ENCODE measurements around the gene GABBR2. TPM values are rescaled to one million over a fixed set of nuclear protein-coding genes. Genes with fewer than 3 reads are reported as not detected.

Gene GABBR2
- polyA plus RNA-seq, 1 donor (not counting 4 experiments of a cell fraction or from before 2014, with no cell fraction given), result 0.01 TPM

DNA sequence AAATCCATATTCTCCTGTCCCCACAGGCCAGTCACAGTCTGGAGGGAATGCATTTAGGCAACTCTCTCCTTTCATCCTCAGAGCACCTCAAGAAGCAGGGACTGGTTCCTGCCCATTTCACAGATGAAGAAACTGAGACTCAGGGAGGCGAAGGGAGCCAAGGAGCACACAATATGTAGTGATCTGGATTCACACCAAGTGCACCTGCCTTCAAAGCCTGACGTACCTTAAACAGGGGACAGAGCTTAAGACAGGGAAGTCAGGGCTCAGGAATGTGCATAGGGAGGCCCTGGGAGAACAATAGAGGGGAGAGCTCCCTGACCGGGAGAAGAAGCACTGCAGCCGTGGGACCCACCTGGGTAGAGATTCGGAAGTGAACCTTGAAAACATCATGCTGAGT lies 83.0 kb downstream of the GABBR2 start:
- no peak overlapping the region for H3K4me2 ChIP-seq (ENCODE audit: control insufficient read depth, extremely low read depth, insufficient read depth, low read depth, low read length)
- no peaks in the 10 kb centered on the region for H4K20me1 ChIP-seq (ENCODE audit: control insufficient read depth, extremely low read depth, insufficient read depth, low read length)
- dilution Hi-C loops (cut with MboI; ENCODE audit: extremely low pct_ligation_motif_present, low sequenced_read_pairs), result no loop called here
- no peaks in the 10 kb centered on the region for H3K9me3 ChIP-seq (ENCODE audit: control insufficient read depth, low read depth, low read length)
- no peak overlapping the region for H3K4me3 ChIP-seq (ENCODE audit: control insufficient read depth in 2 of 3, extremely low read depth in 1 of 3, insufficient read depth in 2 of 3, low read depth in 1 of 3, low read length in 3 of 3)
- no peak overlapping the region for H2AFZ ChIP-seq (ENCODE audit: control insufficient read depth, low read length)
- no peak for FAIRE-seq
- H3K27ac ChIP-seq (ENCODE audit: control insufficient read depth, insufficient read depth, low read length), result no peak overlapping the region
- no peaks in the 10 kb centered on the region for H3K79me2 ChIP-seq (ENCODE audit: control insufficient read depth, insufficient read depth, low read length)
- TF ChIP-seq, protein P1, sequence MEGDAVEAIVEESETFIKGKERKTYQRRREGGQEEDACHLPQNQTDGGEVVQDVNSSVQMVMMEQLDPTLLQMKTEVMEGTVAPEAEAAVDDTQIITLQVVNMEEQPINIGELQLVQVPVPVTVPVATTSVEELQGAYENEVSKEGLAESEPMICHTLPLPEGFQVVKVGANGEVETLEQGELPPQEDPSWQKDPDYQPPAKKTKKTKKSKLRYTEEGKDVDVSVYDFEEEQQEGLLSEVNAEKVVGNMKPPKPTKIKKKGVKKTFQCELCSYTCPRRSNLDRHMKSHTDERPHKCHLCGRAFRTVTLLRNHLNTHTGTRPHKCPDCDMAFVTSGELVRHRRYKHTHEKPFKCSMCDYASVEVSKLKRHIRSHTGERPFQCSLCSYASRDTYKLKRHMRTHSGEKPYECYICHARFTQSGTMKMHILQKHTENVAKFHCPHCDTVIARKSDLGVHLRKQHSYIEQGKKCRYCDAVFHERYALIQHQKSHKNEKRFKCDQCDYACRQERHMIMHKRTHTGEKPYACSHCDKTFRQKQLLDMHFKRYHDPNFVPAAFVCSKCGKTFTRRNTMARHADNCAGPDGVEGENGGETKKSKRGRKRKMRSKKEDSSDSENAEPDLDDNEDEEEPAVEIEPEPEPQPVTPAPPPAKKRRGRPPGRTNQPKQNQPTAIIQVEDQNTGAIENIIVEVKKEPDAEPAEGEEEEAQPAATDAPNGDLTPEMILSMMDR (optimal IDR thresholded peaks at IDR 0.05 in 1 of 3, IDR thresholded peaks at IDR 0.05 in 1 of 3, conservative IDR thresholded peaks at IDR 0.05 in 1 of 3; ENCODE audit: extremely low read depth in 1 of 3, insufficient read depth in 2 of 3, low read length in 3 of 3), result no peak
- no peak for TF ChIP-seq EZH2 (IDR thresholded peaks at IDR 0.05; ENCODE audit: low read length)
- peaks cover 35% of the 10 kb centered on the region for H3K27me3 ChIP-seq (ENCODE audit: control insufficient read depth, extremely low read depth, insufficient read depth, low read length)
- H3K36me3 ChIP-seq (ENCODE audit: control insufficient read depth in 2 of 2, extremely low read depth in 1 of 2, insufficient read depth in 2 of 2, low read length in 2 of 2), result no peaks in the 10 kb centered on the region
- no peaks in the 10 kb centered on the region for H3K9me1 ChIP-seq (ENCODE audit: control insufficient read depth, extremely low read depth, insufficient read depth, low read length)
- DNase-seq (ENCODE audit: low read depth, low spot score), result no peak
- no peaks in the 10 kb centered on the region for H3K4me1 ChIP-seq (ENCODE audit: control insufficient read depth, extremely low read depth, insufficient read depth, low read length)
- no peak overlapping the region for H3K9ac ChIP-seq (ENCODE audit: control insufficient read depth, extremely low read depth, insufficient read depth, low read length)

DNA sequence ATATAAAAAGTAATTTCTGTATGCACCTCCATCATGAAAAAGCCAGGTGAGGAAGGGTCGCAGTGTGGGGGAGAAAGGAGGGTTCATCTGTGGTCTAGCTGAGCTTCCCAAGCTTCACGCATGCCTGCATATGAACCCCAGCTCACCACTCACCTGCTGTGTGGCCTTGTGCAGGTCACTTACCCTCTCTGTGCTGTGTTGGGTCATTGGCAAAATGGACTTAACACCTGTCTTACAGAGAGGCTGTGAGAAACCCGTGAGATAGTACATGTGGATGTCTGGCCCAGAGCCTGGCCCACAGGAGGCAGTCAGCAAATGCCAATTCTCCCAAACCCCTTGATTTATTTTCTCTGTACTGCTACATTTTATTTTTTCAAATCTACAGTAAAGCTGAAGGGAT lies 88.9 kb downstream of the GABBR2 start:
- DNase-seq (ENCODE audit: low read depth, low spot score), result no peak
- Histone ChIP-seq H2AFZ (ENCODE audit: control insufficient read depth, low read length) (no peak overlapping the region), H3K9me3 (ENCODE audit: control insufficient read depth, low read depth, low read length) (no peaks in the 10 kb centered on the region), H3K36me3 (ENCODE audit: control insufficient read depth in 2 of 2, extremely low read depth in 1 of 2, insufficient read depth in 2 of 2, low read length in 2 of 2) (no peaks in the 10 kb centered on the region), H3K4me3 (ENCODE audit: control insufficient read depth in 2 of 3, extremely low read depth in 1 of 3, insufficient read depth in 2 of 3, low read depth in 1 of 3, low read length in 3 of 3) (no peak overlapping the region), H3K27me3 (ENCODE audit: control insufficient read depth, extremely low read depth, insufficient read depth, low read length) (peaks cover 10% of the 10 kb centered on the region), H4K20me1 (ENCODE audit: control insufficient read depth, extremely low read depth, insufficient read depth, low read length) (no peaks in the 10 kb centered on the region), H3K27ac (ENCODE audit: control insufficient read depth, insufficient read depth, low read length) (no peak overlapping the region), H3K4me2 (ENCODE audit: control insufficient read depth, extremely low read depth, insufficient read depth, low read depth, low read length) (no peak overlapping the region), H3K9ac (ENCODE audit: control insufficient read depth, extremely low read depth, insufficient read depth, low read length) (no peak overlapping the region), H3K9me1 (ENCODE audit: control insufficient read depth, extremely low read depth, insufficient read depth, low read length) (no peaks in the 10 kb centered on the region), H3K79me2 (ENCODE audit: control insufficient read depth, insufficient read depth, low read length) (no peaks in the 10 kb centered on the region), H3K4me1 (ENCODE audit: control insufficient read depth, extremely low read depth, insufficient read depth, low read length) (no peaks in the 10 kb centered on the region)
- dilution Hi-C loops (cut with MboI; ENCODE audit: extremely low pct_ligation_motif_present, low sequenced_read_pairs), result no loop called here
- FAIRE-seq, result no peak
- TF ChIP-seq, protein P1 (optimal IDR thresholded peaks at IDR 0.05 in 1 of 3, IDR thresholded peaks at IDR 0.05 in 1 of 3, conservative IDR thresholded peaks at IDR 0.05 in 1 of 3; ENCODE audit: extremely low read depth in 1 of 3, insufficient read depth in 2 of 3, low read length in 3 of 3), result no peak
- TF ChIP-seq EZH2 (IDR thresholded peaks at IDR 0.05; ENCODE audit: low read length), result no peak
